Breast epithelium (tissue), 4 donors: Measurements from ENCODE around the gene SPATA6L. TPM values are rescaled to one million over a fixed set of nuclear protein-coding genes. Genes with fewer than 3 reads are reported as not detected.

Experiments
- DNase-seq, 2 donors: peaks; one replicate each; pipeline ENCODE4 v3.0.0-alpha.2; 2019; ENCODE audit warnings: low spot score in 2 of 2
- H3K27ac ChIP-seq, 2 donors: fragments of 200-600 bp; sonication (generic) in 1 of 2; one replicate each; pipeline ENCODE4 v1.5.1; 2016 to 2019; ENCODE audit warnings: mild to moderate bottlenecking in 1 of 2
- H3K27me3 ChIP-seq, 2 donors: fragments of 200-600 bp; sonication (generic) in 1 of 2; one replicate each; pipeline versions ENCODE4 v1.5.1 to v1.6.0; 2017 to 2019; ENCODE audit warnings: control low read depth in 1 of 2, mild to moderate bottlenecking in 1 of 2
- H3K36me3 ChIP-seq: fragments of 200-600 bp; one replicate; pipeline ENCODE4 v1.5.1; 2019
- H3K4me1 ChIP-seq, 2 donors: fragments of 200-600 bp; sonication (generic); one replicate each; pipeline ENCODE4 v1.5.1; 2016 to 2019; ENCODE audit warnings: control low read depth in 1 of 2
- H3K4me3 ChIP-seq, 3 donors: fragments of 200-600 bp; sonication (generic); 1 replicate in 2 of 3; 2 replicates in 1 of 3; pipeline ENCODE4 v1.5.1; 2016 to 2019; ENCODE audit warnings: mild to moderate bottlenecking in 3 of 3, moderate library complexity in 2 of 3
- H3K9me3 ChIP-seq, 2 donors: fragments of 200-600 bp; sonication (generic) in 1 of 2; one replicate each; pipeline ENCODE4 v1.5.1; 2016 to 2019; ENCODE audit warnings: control low read depth in 1 of 2
- POLR2A ChIP-seq: fragments of 450-650 bp; IDR thresholded peaks from one replicate; pipeline ENCODE4 v1.6.1; 2016; ENCODE audit warnings: antibody characterized with exemption, mild to moderate bottlenecking, moderate library complexity
- POLR2AphosphoS5 ChIP-seq, 3 donors: sonication (generic); formaldehyde crosslinking; IDR thresholded peaks; one replicate each; pipeline ENCODE4 v1.6.1; 2017; ENCODE audit warnings: antibody characterized with exemption in 3 of 3
- intact Hi-C: fragments of 100-400 bp; cut with DNase I; formaldehyde crosslinking; loops from one replicate; pipeline ENCODE4 v1.15.1; 2023; ENCODE audit warnings: low total_unique reads
- total RNA-seq, 3 donors: library from RNA; depleted of rRNA; stranded (reverse); fragments of >200 nt; gene quantifications; one replicate each; pipeline ENCODE4 v1.1.0, GENCODE V29; 2016
- TF ChIP-seq, protein P1 (sequence below), 3 donors: fragments of 450-650 bp; IDR thresholded peaks; one replicate each; pipeline ENCODE4 v1.5.1; 2016 to 2017; ENCODE audit warnings: antibody characterized with exemption in 3 of 3, mild to moderate bottlenecking in 3 of 3, moderate library complexity in 3 of 3

SPATA6L gene
- total RNA-seq, 3 donors from 2014 or later, result 1.4 to 22.5 (median 14.4) TPM

DNA sequence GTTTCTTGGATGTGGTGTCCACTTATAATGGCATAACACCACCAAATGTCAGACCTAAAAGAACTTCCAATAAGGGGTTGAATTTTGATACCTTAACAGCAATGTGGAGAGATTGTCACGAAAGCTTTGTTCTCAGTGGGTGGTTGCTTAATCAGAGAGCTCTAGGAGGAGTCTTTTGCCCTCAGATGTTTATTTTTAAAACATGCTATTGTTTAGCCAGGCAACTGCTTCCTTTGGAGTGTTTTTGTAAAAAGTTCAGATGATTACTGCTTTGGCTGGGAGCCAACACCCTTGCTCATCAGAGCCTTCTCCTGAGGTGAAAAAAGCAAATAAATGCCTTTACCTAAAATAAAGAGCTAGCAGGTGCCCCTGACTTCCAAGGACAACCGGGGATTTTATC, 111.0 kb downstream of the SPATA6L start:
- peak overlapping the region in 1 of 2 donors; percentile 22 for H3K27ac ChIP-seq
- no peak for DNase-seq
- TF ChIP-seq, protein P1, sequence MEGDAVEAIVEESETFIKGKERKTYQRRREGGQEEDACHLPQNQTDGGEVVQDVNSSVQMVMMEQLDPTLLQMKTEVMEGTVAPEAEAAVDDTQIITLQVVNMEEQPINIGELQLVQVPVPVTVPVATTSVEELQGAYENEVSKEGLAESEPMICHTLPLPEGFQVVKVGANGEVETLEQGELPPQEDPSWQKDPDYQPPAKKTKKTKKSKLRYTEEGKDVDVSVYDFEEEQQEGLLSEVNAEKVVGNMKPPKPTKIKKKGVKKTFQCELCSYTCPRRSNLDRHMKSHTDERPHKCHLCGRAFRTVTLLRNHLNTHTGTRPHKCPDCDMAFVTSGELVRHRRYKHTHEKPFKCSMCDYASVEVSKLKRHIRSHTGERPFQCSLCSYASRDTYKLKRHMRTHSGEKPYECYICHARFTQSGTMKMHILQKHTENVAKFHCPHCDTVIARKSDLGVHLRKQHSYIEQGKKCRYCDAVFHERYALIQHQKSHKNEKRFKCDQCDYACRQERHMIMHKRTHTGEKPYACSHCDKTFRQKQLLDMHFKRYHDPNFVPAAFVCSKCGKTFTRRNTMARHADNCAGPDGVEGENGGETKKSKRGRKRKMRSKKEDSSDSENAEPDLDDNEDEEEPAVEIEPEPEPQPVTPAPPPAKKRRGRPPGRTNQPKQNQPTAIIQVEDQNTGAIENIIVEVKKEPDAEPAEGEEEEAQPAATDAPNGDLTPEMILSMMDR (IDR thresholded peaks at IDR 0.05), result no peak
- no peak for TF ChIP-seq POLR2AphosphoS5 (IDR thresholded peaks at IDR 0.05)
- TF ChIP-seq POLR2A, result no peak
- intact Hi-C loops, result no loop called here
- no peaks in the 10 kb centered on the region for H3K4me1 ChIP-seq
- H3K27me3 ChIP-seq, result no peaks in the 10 kb centered on the region
- no peaks in the 10 kb centered on the region for H3K36me3 ChIP-seq
- H3K9me3 ChIP-seq, result no peaks in the 10 kb centered on the region
- H3K4me3 ChIP-seq, result no peak overlapping the region

DNA sequence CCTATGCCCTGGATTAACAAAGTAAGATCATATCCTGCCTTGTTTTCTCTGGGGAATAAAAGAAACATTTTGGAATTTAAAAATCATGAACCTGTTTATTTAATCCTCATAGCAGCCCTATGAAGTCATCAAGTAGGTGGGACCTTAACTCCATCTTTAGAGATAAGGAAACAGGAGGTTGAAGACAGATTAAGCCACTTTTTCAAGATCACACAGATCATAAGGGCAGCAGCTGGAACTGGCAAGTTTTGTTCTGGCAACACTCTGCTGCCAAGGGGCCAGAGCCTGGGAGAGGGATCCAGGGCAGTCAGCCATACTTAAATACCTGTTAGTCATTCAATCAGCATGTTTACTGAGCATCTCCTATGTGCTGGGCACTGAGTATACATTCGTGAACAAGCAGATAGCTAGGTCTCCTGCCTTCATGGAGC, 112.3 kb downstream of the SPATA6L start:
- Histone ChIP-seq H3K4me1 (no peaks in the 10 kb centered on the region), H3K27me3 (no peaks in the 10 kb centered on the region), H3K4me3 (no peak overlapping the region), H3K9me3 (no peaks in the 10 kb centered on the region), H3K27ac (peak overlapping the region in 1 of 2 donors; percentile 22), H3K36me3 (no peaks in the 10 kb centered on the region)
- no peak for DNase-seq
- TF ChIP-seq POLR2A (no peak), POLR2AphosphoS5 (IDR thresholded peaks at IDR 0.05) (no peak)
- TF ChIP-seq, protein P1 (IDR thresholded peaks at IDR 0.05), result no peak
- intact Hi-C loops, result no loop called here

DNA sequence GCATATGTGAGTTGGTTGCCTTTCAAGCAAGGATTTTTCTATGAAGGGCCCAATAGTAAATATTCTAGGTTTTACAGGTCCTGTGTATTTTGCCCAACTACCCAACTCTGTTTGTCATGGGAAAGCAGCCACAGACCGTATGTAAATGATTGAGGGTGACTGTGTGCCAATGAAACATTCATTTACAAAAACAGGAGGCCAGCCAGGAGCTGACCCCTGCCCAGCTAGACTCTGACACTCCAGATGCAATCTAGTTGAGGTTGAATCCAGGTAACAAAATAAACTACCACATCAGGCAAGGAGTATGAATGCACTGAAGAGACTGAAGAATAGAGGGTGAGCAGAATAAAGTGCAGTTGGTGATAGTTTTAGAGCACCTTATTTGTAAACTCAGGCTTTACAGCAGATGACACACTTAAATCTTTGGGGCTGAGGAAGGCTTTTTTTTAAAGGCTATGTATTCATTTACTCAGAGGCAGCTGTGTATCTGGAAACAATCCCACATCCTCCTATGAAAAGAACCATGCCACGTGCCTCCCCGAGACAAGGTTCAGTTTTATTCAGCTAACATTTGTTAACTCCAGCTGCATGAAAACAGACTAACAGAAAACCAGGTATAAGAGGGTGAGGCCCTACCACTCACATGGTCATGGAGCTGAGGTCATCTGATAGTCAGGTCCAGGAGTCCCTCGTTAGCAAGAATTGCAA, 115.3 kb downstream of the SPATA6L start:
- Histone ChIP-seq H3K9me3 (no peaks in the 10 kb centered on the region), H3K27ac (peak overlapping the region in 1 of 2 donors; percentile 25), H3K4me1 (no peaks in the 10 kb centered on the region)

DNA sequence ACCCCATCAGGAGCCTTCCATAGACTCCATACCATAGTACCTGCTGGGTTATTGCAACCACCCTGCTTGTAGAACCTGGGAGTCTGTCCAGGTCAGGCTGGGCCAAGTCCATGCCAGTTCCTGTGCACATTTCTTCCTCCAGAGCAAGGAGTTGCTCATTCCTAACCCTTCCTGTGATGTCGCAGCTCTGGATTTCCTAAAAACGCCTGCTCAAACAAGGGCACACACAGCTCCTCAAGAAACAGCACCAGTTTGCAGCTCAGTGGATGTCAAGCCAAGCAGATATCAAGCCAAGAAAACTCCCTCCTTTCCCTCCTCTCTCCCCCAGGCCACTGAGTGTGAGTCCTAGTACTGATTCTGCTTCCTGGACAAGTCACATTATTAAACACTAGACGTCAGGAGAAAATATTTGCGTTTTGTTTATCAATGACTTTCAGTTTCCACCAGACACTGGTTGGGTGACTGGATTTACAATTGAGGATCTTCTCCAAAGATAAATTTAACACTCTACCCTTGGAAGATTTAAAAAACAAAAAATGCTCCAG, 116.5 kb downstream of the SPATA6L start:
- Histone ChIP-seq H3K9me3 (no peaks in the 10 kb centered on the region), H3K4me1 (no peaks in the 10 kb centered on the region), H3K36me3 (no peaks in the 10 kb centered on the region), H3K4me3 (no peak overlapping the region), H3K27me3 (no peaks in the 10 kb centered on the region), H3K27ac (peak overlapping the region in 1 of 2 donors; percentile 15)
- TF ChIP-seq POLR2A, result no peak
- TF ChIP-seq POLR2AphosphoS5 (IDR thresholded peaks at IDR 0.05), result no peak
- TF ChIP-seq, protein P1 (IDR thresholded peaks at IDR 0.05), result no peak
- intact Hi-C loops, result no loop called here
- DNase-seq, result no peak

More for the DNA sequence above, 115.3 kb downstream of the SPATA6L start:
- intact Hi-C loops, result no loop called here
- Histone ChIP-seq H3K4me3 (no peak overlapping the region), H3K36me3 (no peaks in the 10 kb centered on the region), H3K27me3 (no peaks in the 10 kb centered on the region)
- TF ChIP-seq, protein P1 (IDR thresholded peaks at IDR 0.05), result no peak
- TF ChIP-seq POLR2AphosphoS5 (IDR thresholded peaks at IDR 0.05) (no peak), POLR2A (no peak)
- no peak for DNase-seq
